ENCODE measurements around the gene CCNY. TPM values are rescaled to one million over a fixed set of nuclear protein-coding genes. Genes with fewer than 3 reads are reported as not detected.

The CCNY gene
- total RNA-seq, 3 donors from 2014 or later (not counting 1 experiment from before 2014, with no cell fraction given) = 71.0 to 87.2 (median 74.3) TPM

- TF ChIP-seq CTCF (IDR thresholded peaks at IDR 0.05) = no peak
- Mint-ChIP-seq H3K4me3 (no peak overlapping the region), H3K36me3 (no peaks in the 10 kb centered on the region), H3K27me3 (ENCODE audit: low read depth in 2 of 2) (no peaks in the 10 kb centered on the region), H3K9me3 (no peaks in the 10 kb centered on the region), H3K27ac (no peak overlapping the region), H3K4me1 (peaks cover 49 to 65% of the 10 kb centered on the region in 2 donors)
- H3K27me3 ChIP-seq (ENCODE audit: control insufficient read depth, insufficient read depth, low read length) = no peaks in the 10 kb centered on the region
- ATAC-seq (no peak), DNase-seq (no peak)
- peaks cover 3% of the 10 kb centered on the region for H3K4me1 ChIP-seq (ENCODE audit: control insufficient read depth, insufficient read depth, low read length)
- 90% methylated on average over 3 of the region's 5 CpGs for WGBS (ENCODE audit: insufficient coverage)
- H3K27ac ChIP-seq (ENCODE audit: low read length) = no peak overlapping the region
- no peak overlapping the region for H3K4me3 ChIP-seq (ENCODE audit: low read length)
- H3K9me3 ChIP-seq (ENCODE audit: control insufficient read depth, insufficient read depth, low read length) = no peaks in the 10 kb centered on the region
- intact Hi-C loops (cut with micrococcal nuclease) = no loop called here
- no peaks in the 10 kb centered on the region for H3K36me3 ChIP-seq (ENCODE audit: control insufficient read depth, insufficient read depth, low read length)
These were observed 85.9 kb downstream of the CCNY start for GRCh38 chr10:35422228-35422627.

DNA sequence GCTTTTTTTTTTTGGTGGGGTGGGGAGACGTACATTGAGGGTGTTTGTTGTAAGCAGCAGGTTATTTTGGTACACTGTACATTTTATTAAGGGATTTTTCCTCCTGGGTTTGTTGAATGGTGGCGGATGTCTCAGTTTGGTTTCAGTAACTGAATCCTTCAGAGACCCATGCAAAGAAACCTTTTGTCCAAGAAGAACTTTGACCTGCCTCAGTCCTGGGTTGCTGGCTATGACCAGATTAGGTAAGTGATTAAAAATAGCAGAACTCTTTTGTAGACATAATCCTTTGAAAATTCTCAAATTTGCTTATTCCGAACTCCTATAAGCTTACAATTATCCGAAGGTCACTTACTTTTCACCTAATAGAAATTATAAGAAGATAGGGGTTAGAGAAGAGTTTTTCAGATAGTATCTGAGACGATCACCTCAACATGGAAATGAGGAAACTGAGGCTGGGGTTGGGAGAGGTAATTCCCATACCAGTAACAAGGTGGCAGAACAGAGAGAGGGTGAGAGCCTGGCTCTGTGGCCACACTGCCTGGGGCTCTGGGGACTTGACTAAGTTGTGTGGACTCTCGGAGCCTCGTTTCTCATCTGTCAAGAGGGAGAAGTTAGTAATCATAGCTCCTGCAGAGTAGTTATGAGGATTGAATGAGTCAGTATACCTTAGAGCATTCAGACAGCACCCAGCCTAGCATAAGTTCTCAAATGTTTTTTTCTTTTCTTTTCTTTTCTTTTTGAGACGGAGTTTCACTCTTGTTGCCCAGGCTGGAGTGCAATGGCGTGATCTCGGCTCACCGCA is 87.4 kb downstream of the CCNY start:
- DNase-seq = no peak
- intact Hi-C loops (cut with micrococcal nuclease) = no loop called here
- 92% methylated on average over 8 of the region's 11 CpGs for WGBS (ENCODE audit: insufficient coverage)
- Histone ChIP-seq H3K27me3 (ENCODE audit: control insufficient read depth, insufficient read depth, low read length) (no peaks in the 10 kb centered on the region), H3K9me3 (ENCODE audit: control insufficient read depth, insufficient read depth, low read length) (no peaks in the 10 kb centered on the region), H3K27ac (ENCODE audit: low read length) (no peak overlapping the region), H3K4me3 (ENCODE audit: low read length) (no peak overlapping the region), H3K36me3 (ENCODE audit: control insufficient read depth, insufficient read depth, low read length) (no peaks in the 10 kb centered on the region), H3K4me1 (ENCODE audit: control insufficient read depth, insufficient read depth, low read length) (peaks cover 8% of the 10 kb centered on the region)
- Mint-ChIP-seq H3K36me3 (no peaks in the 10 kb centered on the region), H3K4me3 (no peak overlapping the region), H3K27ac (no peak overlapping the region), H3K4me1 (peaks cover 50 to 64% of the 10 kb centered on the region in 2 donors), H3K27me3 (ENCODE audit: low read depth in 2 of 2) (no peaks in the 10 kb centered on the region), H3K9me3 (no peaks in the 10 kb centered on the region)
- no peak for TF ChIP-seq CTCF (IDR thresholded peaks at IDR 0.05)
- ATAC-seq = no peak

- no peaks in the 10 kb centered on the region for H3K9me3 ChIP-seq (ENCODE audit: control insufficient read depth, insufficient read depth, low read length)
- Mint-ChIP-seq H3K9me3 (no peaks in the 10 kb centered on the region), H3K27me3 (ENCODE audit: low read depth in 2 of 2) (no peaks in the 10 kb centered on the region), H3K27ac (no peak overlapping the region), H3K4me3 (no peak overlapping the region), H3K36me3 (no peaks in the 10 kb centered on the region), H3K4me1 (peaks cover 44 to 55% of the 10 kb centered on the region in 2 donors)
- no peak overlapping the region for H3K27ac ChIP-seq (ENCODE audit: low read length)
- 98% methylated on average over 8 of the region's 8 CpGs for WGBS (ENCODE audit: insufficient coverage)
- DNase-seq = no peak
- peaks cover 8% of the 10 kb centered on the region for H3K4me1 ChIP-seq (ENCODE audit: control insufficient read depth, insufficient read depth, low read length)
- intact Hi-C loops (cut with micrococcal nuclease) = no loop called here
- no peaks in the 10 kb centered on the region for H3K36me3 ChIP-seq (ENCODE audit: control insufficient read depth, insufficient read depth, low read length)
- ATAC-seq = no peak
- no peak for TF ChIP-seq CTCF (IDR thresholded peaks at IDR 0.05)
- no peaks in the 10 kb centered on the region for H3K27me3 ChIP-seq (ENCODE audit: control insufficient read depth, insufficient read depth, low read length)
- H3K4me3 ChIP-seq (ENCODE audit: low read length) = no peak overlapping the region
These were observed 88.5 kb downstream of the CCNY start for GRCh38 chr10:35424680-35425285.
